PC-3 (cell line): Measurements from ENCODE around the gene MYLK3. TPM values are rescaled to one million over a fixed set of nuclear protein-coding genes. Genes with fewer than 3 reads are reported as not detected.

Source experiments
- ATAC-seq: fragments of 200-7000 bp; cut with Tn5 transposase; 2 replicates; pipeline ENCODE4 v1.9.1; 2020; ENCODE audit warnings: mild to moderate bottlenecking, moderate library complexity
- BruUV-seq: library from RNA; stranded (reverse); fragments of 400-500 nt; replicated peaks from 2 replicates; lab custom pipeline; 2021; lab: Mats Ljungman, UMichigan
- CTCF ChIA-PET: fragments of 300-600 bp; sonication (Branson Sonifier 250); formaldehyde crosslinking; loops from one replicate; lab custom pipeline; 2022; ENCODE audit warnings: antibody characterized with exemption; lab: Charles Lee
- POLR2A ChIA-PET: fragments of 300-600 bp; sonication (Branson Sonifier 250); formaldehyde crosslinking; loops from one replicate; lab custom pipeline; 2022; ENCODE audit warnings: antibody characterized with exemption; ENCODE audit not compliant: unreplicated experiment; lab: Charles Lee
- DNase-seq: peaks from one replicate; pipeline ENCODE4 v3.0.0-alpha.2; 2015
- H2AFZ ChIP-seq: fragments of 300-600 bp; sonication (generic); 2 replicates; pipeline ENCODE4 v1.6.0; 2016; ENCODE audit warnings: antibody characterized with exemption, low read length
- H3F3A ChIP-seq: fragments of 300-600 bp; sonication (generic); one replicate; pipeline ENCODE4 v1.6.0; 2017; ENCODE audit warnings: antibody characterized with exemption, low read length, control low read depth, mild to moderate bottlenecking; ENCODE audit not compliant: unreplicated experiment
- H3K27ac ChIP-seq: fragments of 300-600 bp; sonication (generic); 2 replicates; pipeline ENCODE4 v1.5.1; 2016; ENCODE audit warnings: mild to moderate bottlenecking, low read length
- H3K27me3 ChIP-seq: fragments of 300-600 bp; sonication (generic); 2 replicates; pipeline ENCODE4 v1.6.1; 2016; ENCODE audit warnings: low read length, mixed read lengths
- H3K36me3 ChIP-seq: fragments of 300-600 bp; sonication (generic); 2 replicates; pipeline ENCODE4 v1.6.1; 2016; ENCODE audit warnings: low read depth, mixed run types, low read length, mixed read lengths
- H3K4me1 ChIP-seq: fragments of 300-600 bp; sonication (generic); 2 replicates; pipeline ENCODE4 v1.5.1; 2016; ENCODE audit warnings: low read length; ENCODE audit not compliant: insufficient read depth
- H3K4me2 ChIP-seq: fragments of 300-600 bp; sonication (generic); 2 replicates; pipeline ENCODE4 v1.6.0; 2016; ENCODE audit warnings: low read length
- H3K4me3 ChIP-seq: fragments of 300-600 bp; sonication (generic); 2 replicates; pipeline ENCODE4 v1.5.1; 2016; ENCODE audit warnings: mild to moderate bottlenecking, low read length, mixed read lengths
- H3K79me2 ChIP-seq: fragments of 300-600 bp; sonication (generic); 2 replicates; pipeline ENCODE4 v1.6.1; 2017; ENCODE audit warnings: low read length, mixed read lengths
- H3K9ac ChIP-seq: fragments of 300-600 bp; sonication (generic); 2 replicates; pipeline ENCODE4 v1.6.0; 2016; ENCODE audit warnings: mild to moderate bottlenecking, low read length
- H3K9me2 ChIP-seq: fragments of 300-600 bp; sonication (generic); replicated peaks from 2 replicates; pipeline ENCODE4 v1.6.1; 2016; ENCODE audit warnings: mixed run types, low read length, mixed read lengths
- H3K9me3 ChIP-seq: fragments of 300-600 bp; sonication (generic); 2 replicates; pipeline ENCODE4 v1.6.1; 2016; ENCODE audit warnings: low read length, mixed read lengths
- H4K20me1 ChIP-seq: fragments of 300-600 bp; sonication (generic); 2 replicates; pipeline ENCODE4 v1.6.1; 2016; ENCODE audit warnings: low read length, mixed read lengths
- EZH2 ChIP-seq: fragments of 300-600 bp; sonication (generic); IDR thresholded peaks from one replicate; pipeline ENCODE4 v1.6.1; 2017; ENCODE audit warnings: antibody characterized with exemption, mild to moderate bottlenecking, low read length; ENCODE audit not compliant: unreplicated experiment
- EZH2phosphoT487 ChIP-seq: fragments of 300-600 bp; sonication (generic); IDR thresholded peaks from 2 replicates; pipeline ENCODE4 v1.6.1; 2018; ENCODE audit warnings: mild to moderate bottlenecking, antibody characterized with exemption, low read length, borderline replicate concordance
- intact Hi-C: fragments of 100-400 bp; cut with micrococcal nuclease; formaldehyde crosslinking; loops from 2 replicates; pipeline ENCODE4 v1.9.0; 2023
- total RNA-seq: library from RNA; depleted of rRNA; stranded (reverse); fragments of >200 nt; gene quantifications from 2 replicates; pipeline ENCODE4 v1.2.3, GENCODE V29; 2014
- TF ChIP-seq, protein P1 (sequence below): fragments of 300-600 bp; sonication (generic); conservative IDR thresholded peaks from 2 replicates; pipeline ENCODE4 v1.5.1; 2017; ENCODE audit warnings: antibody characterized with exemption, low read depth, mild to moderate bottlenecking, low read length

Gene MYLK3
- total RNA-seq, 1 experiment from 2014 or later, result under 0.01 TPM

GRCh38 chr16:46709469-46710005 is 38.6 kb downstream of the MYLK3 start:
- ATAC-seq (no peak), DNase-seq (no peak)
- Histone ChIP-seq H3K4me2 (no peak overlapping the region), H3F3A (no peaks in the 10 kb centered on the region), H3K27ac (no peak overlapping the region), H3K27me3 (no peaks in the 10 kb centered on the region), H3K9me2 (no peaks in the 10 kb centered on the region), H3K4me3 (no peak overlapping the region), H3K79me2 (no peaks in the 10 kb centered on the region), H3K9me3 (no peaks in the 10 kb centered on the region), H4K20me1 (no peaks in the 10 kb centered on the region), H3K4me1 (no peaks in the 10 kb centered on the region), H3K36me3 (no peaks in the 10 kb centered on the region), H3K9ac (no peak overlapping the region), H2AFZ (no peak overlapping the region)
- TF ChIP-seq EZH2phosphoT487 (no peak), EZH2 (no peak)
- TF ChIP-seq, protein P1, sequence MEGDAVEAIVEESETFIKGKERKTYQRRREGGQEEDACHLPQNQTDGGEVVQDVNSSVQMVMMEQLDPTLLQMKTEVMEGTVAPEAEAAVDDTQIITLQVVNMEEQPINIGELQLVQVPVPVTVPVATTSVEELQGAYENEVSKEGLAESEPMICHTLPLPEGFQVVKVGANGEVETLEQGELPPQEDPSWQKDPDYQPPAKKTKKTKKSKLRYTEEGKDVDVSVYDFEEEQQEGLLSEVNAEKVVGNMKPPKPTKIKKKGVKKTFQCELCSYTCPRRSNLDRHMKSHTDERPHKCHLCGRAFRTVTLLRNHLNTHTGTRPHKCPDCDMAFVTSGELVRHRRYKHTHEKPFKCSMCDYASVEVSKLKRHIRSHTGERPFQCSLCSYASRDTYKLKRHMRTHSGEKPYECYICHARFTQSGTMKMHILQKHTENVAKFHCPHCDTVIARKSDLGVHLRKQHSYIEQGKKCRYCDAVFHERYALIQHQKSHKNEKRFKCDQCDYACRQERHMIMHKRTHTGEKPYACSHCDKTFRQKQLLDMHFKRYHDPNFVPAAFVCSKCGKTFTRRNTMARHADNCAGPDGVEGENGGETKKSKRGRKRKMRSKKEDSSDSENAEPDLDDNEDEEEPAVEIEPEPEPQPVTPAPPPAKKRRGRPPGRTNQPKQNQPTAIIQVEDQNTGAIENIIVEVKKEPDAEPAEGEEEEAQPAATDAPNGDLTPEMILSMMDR, result no peak
- intact Hi-C loops, result no loop called here
- ChIA-PET POLR2A (interaction anchor here (0.7 kb wide), 1 partner anchor 1413 kb away, joined by 11 read pairs; no protein-coding TSS in a partner anchor), CTCF (no interaction called here)
- BruUV-seq, result no TSS peak

- intact Hi-C loops, result no loop called here
- TF ChIP-seq EZH2phosphoT487 (no peak), EZH2 (no peak)
- TF ChIP-seq, protein P1, result no peak
- Histone ChIP-seq H3K9me3 (no peaks in the 10 kb centered on the region), H3F3A (no peaks in the 10 kb centered on the region), H2AFZ (no peak overlapping the region), H3K36me3 (no peaks in the 10 kb centered on the region), H3K27ac (no peak overlapping the region), H3K9ac (no peak overlapping the region), H4K20me1 (no peaks in the 10 kb centered on the region), H3K79me2 (no peaks in the 10 kb centered on the region), H3K9me2 (no peaks in the 10 kb centered on the region), H3K27me3 (no peaks in the 10 kb centered on the region), H3K4me2 (no peak overlapping the region), H3K4me3 (no peak overlapping the region), H3K4me1 (no peaks in the 10 kb centered on the region)
- POLR2A ChIA-PET, result no interaction called here
- CTCF ChIA-PET, result no interaction called here
- BruUV-seq, result no TSS peak
- DNase-seq (no peak), ATAC-seq (no peak)
Observed at GRCh38 chr16:46706642-46707041, 41.5 kb downstream of the MYLK3 start.

DNA sequence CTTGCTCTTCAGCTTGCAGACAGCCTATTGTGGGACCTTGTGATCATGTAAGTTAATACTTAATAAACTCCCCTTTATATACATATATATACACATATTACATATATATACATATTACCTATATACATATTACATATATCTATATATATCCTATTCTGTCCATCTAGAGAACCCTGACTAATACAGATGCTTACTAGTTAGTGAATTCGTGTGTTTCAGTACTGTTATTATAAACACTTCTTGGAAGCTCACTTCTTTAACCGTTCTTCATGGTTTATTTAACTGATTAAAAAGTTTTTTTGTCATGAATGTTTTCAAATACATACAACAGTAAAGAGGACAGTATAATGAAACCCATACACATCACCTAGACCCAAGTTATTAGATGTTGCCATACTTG is 46.1 kb downstream of the MYLK3 start:
- no TSS peak for BruUV-seq

More for the DNA sequence above, 46.1 kb downstream of the MYLK3 start:
- Histone ChIP-seq H3K79me2 (no peaks in the 10 kb centered on the region), H3F3A (no peaks in the 10 kb centered on the region), H3K4me1 (no peaks in the 10 kb centered on the region), H3K27me3 (no peaks in the 10 kb centered on the region), H4K20me1 (no peaks in the 10 kb centered on the region), H3K9me2 (no peaks in the 10 kb centered on the region), H3K36me3 (peaks cover 12% of the 10 kb centered on the region), H2AFZ (no peak overlapping the region), H3K4me2 (no peak overlapping the region), H3K27ac (no peak overlapping the region), H3K9ac (no peak overlapping the region), H3K9me3 (no peaks in the 10 kb centered on the region), H3K4me3 (no peak overlapping the region)
- TF ChIP-seq EZH2phosphoT487 (no peak), EZH2 (no peak)
- TF ChIP-seq, protein P1, result no peak
- ChIA-PET CTCF (no interaction called here), POLR2A (no interaction called here)
- ATAC-seq (no peak), DNase-seq (no peak)
- intact Hi-C loops, result no loop called here
